ENCODE measurements around the gene RBMY1D.
"Not testable (repeated sequence)": the region's sequence is repeated elsewhere in the genome, so short reads cannot be mapped to it uniquely, and the experiment has no call there.

Gene RBMY1D

GRCh38 chrY:21894426-21894825 is at the start of gene RBMY1D:
TSS of gene RBMY1D (minus strand) at chrY:21894526. CDS start at chrY:21892513, 2,013 bp downstream.
- DNase-seq: not testable (repeated sequence)

DNA sequence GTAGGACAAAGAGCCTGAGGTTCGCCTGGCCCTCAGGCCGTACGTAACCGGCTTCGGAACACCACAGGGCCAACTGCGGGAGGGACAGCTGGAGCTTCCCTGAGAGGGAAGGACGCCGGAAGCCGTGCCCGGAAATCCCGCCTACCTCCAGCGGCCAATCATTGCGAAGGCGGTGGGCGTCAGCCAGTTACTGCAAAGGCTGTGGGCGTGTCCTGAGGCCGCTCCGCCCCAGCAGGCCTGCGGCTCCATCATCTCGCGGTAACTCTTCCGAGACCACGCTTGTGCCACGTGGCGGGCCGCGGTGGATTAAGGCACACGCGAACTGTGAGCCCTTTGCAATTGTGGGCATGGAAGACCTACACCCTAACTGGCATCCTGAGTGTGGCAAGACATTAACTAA is 23.6 kb upstream of the RBMY1D start, which contains the start of gene RBMY1E:
TSS of gene RBMY1E (minus strand) at position 101 of the 400 bp plus-strand sequence. CDS start 1,978 bp downstream, outside the sequence.
- not testable (repeated sequence) for DNase-seq

DNA sequence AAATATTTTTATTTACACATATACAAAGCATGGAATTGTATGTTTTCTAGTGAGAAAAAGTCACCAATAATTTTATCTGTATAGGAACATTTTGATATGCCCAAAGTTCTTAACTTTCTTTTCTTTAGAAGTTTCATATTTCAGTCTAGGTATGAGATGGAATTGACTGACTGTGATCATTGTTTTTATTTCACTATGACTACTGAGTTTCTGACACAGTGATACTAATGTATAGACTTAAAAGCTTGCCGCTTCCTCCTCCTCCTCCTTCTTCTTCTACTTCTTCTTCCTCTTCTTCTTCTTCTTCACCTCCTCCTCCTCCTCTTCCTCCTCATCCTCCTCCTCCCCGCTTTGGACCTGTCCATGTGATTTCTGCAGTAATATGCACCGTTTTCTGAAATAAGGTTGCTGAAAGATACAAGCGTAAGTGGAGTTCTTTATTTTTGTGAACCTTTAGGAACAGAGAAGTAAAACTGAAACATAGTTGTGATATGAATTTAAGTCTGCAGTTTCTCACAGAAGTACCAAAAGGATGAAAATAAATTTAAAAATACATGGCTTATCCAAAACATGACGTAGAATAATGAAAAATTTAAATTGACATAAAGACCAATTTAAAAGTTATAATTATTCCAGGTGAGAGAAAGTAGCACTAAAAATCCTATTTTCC is 24.8 kb downstream of the RBMY1D start:
- not testable (repeated sequence) for DNase-seq

DNA sequence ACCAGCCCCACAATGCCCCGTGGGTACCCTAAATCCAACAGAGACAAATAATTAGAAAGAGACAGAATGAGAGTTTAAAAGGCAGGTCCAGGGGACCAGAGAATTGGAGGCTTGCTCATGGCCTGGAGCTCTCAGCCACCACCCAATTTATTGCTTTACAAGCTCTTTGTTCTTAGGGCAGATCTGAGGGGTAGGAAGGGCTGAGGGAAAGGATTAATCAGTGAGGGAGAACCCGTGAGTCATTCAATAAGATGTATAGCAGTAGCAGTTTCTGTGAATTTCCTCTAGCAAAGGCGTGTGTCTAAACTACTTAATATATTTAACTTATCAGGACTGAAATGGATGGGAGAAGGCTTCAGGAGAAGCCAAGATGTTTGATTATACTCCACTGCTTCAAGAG is 48.8 kb downstream of the RBMY1D start:
- no peak for DNase-seq

DNA sequence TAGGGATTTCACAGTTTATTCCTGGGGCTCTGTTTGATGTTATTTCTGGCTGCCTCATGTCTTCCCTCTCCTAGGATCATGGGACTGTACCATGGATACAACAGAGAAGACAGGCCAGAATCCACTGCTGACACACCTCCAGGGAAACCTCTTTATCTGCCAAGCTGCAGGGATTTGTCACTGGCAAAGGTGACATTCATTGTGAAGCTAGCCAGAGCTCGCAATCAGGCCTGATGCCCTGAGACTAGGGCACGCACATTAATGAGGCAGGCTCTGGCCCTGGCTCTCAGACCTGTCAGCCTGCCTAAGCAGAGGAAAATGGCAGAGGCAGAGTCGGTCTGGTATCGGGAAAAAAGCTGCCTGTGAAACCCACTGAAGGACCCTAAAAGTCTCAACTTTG is 52.2 kb downstream of the RBMY1D start:
- DNase-seq: no peak

- no peak for DNase-seq
Measured at GRCh38 chrY:21839489-21839888, 54.8 kb downstream of the RBMY1D start.

DNA sequence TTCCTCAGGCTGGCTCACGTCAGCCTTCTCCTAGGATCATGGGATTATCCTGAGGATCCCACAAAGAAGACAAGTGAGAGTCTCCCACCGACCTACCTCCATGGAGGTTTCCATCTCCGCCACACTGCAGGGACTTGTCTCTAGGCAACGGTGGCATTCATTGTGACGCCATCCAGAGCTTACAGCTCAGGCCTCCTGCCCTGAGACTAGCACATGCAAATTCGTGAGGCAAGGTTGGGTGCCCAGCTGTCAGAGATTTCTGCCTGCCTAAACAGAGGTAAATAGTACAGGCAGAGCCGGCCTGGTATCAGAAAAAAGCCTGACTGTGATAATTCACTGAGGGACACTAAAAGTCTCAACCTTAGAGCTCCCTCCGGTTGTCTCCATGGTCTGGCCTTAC is 58.0 kb downstream of the RBMY1D start:
- no peak for DNase-seq

DNA sequence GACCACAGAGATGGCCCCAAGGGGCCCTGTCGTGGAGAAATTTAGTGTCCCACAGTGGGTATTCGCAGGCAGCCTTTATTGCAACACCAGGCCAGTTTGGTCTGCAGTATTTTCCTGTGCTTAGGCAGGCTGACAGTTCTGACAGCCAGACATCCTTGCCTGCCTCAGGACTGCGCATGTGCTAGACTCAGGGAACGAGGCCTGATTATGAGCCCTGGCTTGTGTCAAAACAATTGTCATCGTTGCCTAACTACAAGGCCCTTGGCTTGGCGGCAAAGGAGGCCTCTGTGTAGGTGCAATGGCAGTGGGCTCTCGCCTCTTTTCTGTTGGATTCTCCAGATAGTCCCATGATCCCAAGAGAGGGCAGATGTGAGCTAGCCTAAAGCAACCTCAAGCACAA is 59.3 kb downstream of the RBMY1D start:
- DNase-seq: no peak
